HG03354 (cell line): Measurements from ENCODE around the gene ZNF385B.
A peak's percentile ranks its signal among the peaks of the same experiment; 100 is the strongest.

Experiments
- ATAC-seq: cut with Tn5 transposase; IDR thresholded peaks from one replicate; pipeline ENCODE4 v1.9.1; 2021; ENCODE audit warnings: mild to moderate bottlenecking; ENCODE audit not compliant: unreplicated experiment, poor library complexity, severe bottlenecking

Gene ZNF385B

DNA sequence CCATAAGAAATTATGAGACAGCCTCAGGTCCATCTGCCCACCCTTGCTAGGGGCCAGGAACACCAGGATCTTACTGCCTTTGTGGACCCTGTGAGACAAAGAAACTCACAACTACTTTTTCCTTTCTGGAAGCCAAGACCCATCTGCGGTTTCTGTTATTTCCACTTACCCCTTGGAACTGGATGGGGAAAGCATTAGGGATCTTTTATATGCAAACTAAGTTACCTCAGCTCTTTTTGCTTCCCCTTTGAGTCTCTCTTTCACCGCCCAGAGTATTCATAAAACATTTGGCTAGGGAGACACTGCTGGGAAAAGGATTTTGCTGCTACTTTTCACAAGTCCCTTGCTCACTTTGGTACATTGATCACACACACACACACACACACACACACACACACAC lies 95.7 kb downstream of the ZNF385B start:
- ATAC-seq: no peak

DNA sequence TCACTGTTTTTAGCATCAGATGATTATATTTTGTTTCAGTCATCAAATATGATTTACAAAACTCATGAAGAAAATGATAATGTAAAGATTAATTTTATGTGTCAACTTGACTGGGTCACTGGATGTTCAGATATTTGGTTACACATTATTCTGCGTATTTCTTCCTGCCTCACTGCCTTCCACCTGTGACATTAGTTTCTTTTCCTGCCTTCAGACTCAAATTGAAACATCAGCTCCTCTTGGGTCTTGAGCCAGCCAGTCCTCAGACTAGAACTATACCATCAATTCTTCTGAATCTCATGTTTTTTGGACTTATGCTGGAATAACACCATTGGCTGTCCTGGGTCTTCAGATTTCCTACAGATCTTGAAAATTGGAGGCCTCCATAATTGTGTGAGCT lies 96.7 kb downstream of the ZNF385B start:
- ATAC-seq: peak; percentile 92

DNA sequence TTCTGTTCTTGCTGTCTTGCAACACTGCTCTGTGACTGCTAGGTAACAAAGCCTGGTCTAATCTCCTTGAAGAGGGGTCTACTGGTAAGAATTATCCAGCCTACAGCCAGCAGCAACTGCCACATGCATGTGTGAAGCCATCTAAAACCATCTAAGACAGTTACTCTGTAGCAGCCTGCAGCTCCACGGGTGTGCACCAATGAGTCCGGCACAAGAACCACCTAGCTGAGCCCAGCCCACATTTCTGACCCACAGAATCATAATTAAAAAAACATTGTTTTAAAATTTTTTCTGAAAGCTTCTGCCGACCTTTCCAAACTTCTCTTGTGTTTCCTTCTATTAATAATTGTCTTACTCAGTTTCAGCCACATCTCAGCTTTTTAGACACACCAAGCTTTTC lies 102.8 kb downstream of the ZNF385B start:
- ATAC-seq: no peak

DNA sequence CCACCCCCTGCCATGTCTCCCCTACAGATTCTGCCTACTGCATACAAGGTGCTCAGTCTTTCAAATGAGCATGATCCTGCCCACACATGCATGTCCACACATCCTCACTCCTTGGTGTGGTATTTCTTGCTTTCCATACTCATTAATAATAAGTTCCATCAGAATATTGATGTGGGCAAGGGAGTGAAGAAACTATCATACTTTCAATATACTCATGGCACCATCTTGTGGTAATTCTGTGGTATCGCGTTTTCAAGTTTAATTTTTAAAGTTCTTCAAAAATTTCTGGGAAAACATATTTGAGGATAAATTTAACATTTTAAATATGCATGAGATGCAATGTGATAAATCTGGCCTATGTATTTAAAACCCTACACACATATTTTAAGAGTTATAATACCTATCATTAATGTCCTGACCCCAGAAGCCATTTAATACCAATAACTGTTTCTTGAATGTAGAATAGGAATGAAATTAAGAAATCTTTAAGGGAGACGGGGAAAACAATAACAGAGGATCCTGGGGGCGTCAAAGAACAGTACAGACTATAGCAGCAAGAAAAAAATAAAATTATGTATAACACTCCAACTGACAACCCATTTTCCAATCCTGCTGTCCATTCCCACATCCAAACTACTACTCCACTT lies 110.1 kb downstream of the ZNF385B start:
- ATAC-seq: peak; percentile 70

GRCh38 chr2:179749210-179749609 lies 112.2 kb downstream of the ZNF385B start:
- ATAC-seq: no peak

- ATAC-seq: no peak
Observed at GRCh38 chr2:179746981-179747380, 114.4 kb downstream of the ZNF385B start.

- ATAC-seq: no peak
Observed at GRCh38 chr2:179745635-179746256, 115.7 kb downstream of the ZNF385B start.

DNA sequence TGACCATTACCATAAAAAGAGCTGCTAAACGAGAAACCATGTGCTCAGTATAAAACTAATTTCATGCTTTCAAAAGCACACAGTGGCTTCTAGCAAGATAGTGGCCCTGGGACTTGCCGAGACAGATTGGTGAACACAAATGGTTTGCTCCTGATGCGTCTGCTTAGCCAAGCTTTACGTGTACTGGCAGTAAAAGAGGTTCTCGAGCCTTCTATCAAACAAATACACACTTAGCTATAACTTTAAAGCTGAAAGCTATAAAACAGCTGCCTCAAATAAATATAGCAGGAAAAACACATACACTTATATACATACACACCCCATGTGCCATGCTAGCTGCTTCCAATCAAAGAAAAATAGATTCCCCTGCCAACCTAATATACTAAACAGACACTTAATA lies 117.0 kb downstream of the ZNF385B start:
- no peak for ATAC-seq

GRCh38 chr2:179741317-179741716 lies 120.1 kb downstream of the ZNF385B start:
- no peak for ATAC-seq

DNA sequence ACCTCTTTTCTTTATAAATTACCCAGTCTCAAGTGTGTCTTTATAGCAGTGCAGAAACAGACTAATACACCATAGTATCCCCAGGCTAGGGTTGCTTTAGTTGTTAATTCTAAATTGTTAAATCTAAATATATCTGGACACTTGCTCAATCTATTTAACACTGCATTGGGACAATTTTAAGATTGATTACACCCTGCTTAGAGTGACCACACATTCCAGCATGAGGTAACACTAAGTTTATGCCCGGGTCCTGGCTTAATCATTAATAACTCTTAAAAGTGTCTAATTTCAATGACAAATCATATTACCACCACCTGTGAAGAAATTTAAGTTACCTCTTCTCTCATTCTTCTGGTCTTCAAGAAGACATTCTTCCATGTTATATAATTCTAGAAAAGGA lies 131.4 kb downstream of the ZNF385B start:
- no peak for ATAC-seq

GRCh38 chr2:179726461-179727180 lies 134.8 kb downstream of the ZNF385B start:
- ATAC-seq: no peak

GRCh38 chr2:179724403-179724802 lies 137.0 kb downstream of the ZNF385B start:
- ATAC-seq: no peak

- no peak for ATAC-seq
Observed at GRCh38 chr2:179720173-179720772, 141.1 kb downstream of the ZNF385B start.

DNA sequence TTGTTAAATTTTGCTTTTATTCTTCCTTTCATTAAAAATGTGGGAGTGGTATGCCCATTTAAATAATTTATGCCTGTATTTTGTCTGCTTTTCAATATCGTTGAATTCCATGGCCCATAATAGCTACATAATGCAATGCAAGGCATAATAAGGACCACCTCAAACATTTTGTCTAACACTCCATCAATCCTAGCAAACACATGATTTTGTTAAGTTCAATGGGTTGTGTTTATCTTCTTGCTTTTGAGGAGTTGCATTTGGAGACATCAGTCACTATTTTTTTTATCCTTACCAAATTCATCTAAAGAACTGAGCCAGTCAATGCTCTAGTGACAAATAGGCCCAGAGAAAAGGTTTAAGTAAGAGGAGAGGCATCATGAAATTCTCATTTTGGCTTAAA lies 145.5 kb downstream of the ZNF385B start:
- ATAC-seq: no peak

GRCh38 chr2:179715196-179715595 lies 146.2 kb downstream of the ZNF385B start:
- no peak for ATAC-seq

DNA sequence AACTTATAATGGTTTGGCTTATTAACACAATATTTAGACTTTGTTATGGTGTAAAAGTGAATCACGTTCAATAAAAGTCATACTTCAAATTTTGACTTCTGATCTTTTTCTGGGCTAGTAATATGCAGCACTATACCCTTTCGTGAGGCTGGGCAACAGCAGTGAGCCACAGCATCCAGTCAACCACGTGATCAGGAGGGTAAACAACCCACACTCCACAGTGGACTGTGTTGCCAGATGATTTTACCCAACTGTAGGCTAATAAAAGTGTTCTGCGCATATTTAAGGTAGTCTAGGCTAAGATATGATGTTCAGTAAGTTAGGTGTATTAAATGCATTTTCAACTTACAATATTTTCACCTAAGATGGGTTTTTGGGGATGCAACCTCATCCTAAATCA lies 148.6 kb downstream of the ZNF385B start:
- ATAC-seq: no peak

GRCh38 chr2:179711375-179711774 lies 150.0 kb downstream of the ZNF385B start:
- no peak for ATAC-seq

- ATAC-seq: no peak
Observed at GRCh38 chr2:179703702-179704101, 157.7 kb downstream of the ZNF385B start.

- ATAC-seq: no peak
Observed at GRCh38 chr2:179702912-179703311, 158.5 kb downstream of the ZNF385B start.

DNA sequence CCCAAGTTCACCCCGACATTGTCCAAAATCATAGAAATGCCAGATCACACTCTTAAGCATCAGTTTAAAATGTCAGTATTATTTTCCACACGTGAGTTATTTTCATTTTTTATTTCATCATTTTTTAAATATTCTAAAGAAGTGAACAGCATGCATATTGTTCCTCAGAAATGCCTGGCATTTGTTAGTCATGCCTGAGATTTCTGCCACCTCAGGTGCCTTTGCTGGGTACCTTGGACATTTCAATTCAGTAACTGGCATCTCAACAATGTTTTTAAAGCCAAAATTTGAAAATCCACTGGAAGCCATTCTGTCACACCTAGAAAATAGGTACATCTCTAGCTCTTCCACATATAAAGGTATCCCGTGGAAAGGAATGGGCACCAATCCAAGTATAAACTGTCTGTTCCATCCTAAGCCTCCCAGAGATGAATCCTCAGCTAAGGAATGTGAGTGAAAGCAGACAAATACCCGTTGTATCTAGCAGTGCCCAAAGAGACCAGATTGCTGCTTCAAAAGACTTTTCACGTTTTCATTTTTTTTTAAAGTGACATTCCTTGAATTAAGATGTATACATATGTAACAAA lies 159.8 kb downstream of the ZNF385B start:
- no peak for ATAC-seq
